ENCODE results near the gene MUC5B. TPM values are rescaled to one million over a fixed set of nuclear protein-coding genes. Genes with fewer than 3 reads are reported as not detected.
A peak's percentile ranks its signal among the peaks of the same experiment; 100 is the strongest.

Gene MUC5B
- total RNA-seq, 1 donor from 2014 or later: not detected

DNA sequence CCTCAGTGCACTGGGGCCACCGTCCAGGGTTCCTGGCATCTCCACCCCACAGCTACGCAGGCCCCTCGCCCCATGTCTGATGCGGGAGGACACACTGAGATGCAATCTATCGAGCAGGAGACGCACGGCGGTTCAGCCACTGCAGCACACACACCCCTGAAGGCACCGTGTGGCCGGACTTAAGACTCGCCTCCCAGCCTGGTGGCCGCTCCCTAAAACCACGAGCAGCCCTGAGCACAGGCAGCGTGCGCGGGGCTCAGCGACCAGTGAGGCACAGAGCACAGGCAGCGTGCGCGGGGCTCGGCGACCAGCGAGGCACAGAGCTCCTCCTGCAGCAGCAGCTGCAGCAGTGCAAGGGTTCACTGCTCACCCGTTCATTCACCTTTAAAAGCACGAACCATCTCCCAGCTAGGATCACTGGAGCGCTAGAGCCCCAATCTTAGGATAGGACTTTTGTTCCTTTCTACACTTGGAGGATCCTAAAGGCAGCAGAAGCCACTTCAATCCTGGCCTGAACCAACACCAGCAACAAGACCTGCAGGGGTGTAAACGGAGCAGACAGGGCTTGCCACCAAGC, 55.2 kb downstream of the MUC5B start:
- TF ChIP-seq, protein P1, sequence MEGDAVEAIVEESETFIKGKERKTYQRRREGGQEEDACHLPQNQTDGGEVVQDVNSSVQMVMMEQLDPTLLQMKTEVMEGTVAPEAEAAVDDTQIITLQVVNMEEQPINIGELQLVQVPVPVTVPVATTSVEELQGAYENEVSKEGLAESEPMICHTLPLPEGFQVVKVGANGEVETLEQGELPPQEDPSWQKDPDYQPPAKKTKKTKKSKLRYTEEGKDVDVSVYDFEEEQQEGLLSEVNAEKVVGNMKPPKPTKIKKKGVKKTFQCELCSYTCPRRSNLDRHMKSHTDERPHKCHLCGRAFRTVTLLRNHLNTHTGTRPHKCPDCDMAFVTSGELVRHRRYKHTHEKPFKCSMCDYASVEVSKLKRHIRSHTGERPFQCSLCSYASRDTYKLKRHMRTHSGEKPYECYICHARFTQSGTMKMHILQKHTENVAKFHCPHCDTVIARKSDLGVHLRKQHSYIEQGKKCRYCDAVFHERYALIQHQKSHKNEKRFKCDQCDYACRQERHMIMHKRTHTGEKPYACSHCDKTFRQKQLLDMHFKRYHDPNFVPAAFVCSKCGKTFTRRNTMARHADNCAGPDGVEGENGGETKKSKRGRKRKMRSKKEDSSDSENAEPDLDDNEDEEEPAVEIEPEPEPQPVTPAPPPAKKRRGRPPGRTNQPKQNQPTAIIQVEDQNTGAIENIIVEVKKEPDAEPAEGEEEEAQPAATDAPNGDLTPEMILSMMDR (IDR thresholded peaks at IDR 0.05; ENCODE audit: partially characterized antibody, unreplicated experiment): no peak
- H3K4me1 Mint-ChIP-seq (ENCODE audit: low read depth, unreplicated experiment): peaks cover 6% of the 10 kb centered on the region
- peaks cover under 1% of the 10 kb centered on the region for H3K36me3 Mint-ChIP-seq (ENCODE audit: unreplicated experiment)
- H3K27me3 Mint-ChIP-seq (ENCODE audit: unreplicated experiment): peaks cover 5% of the 10 kb centered on the region
- no peak for DNase-seq
- no peak overlapping the region for H3K27ac Mint-ChIP-seq (ENCODE audit: unreplicated experiment)
- H3K9me3 Mint-ChIP-seq (ENCODE audit: unreplicated experiment): peaks cover 5% of the 10 kb centered on the region
- no peak overlapping the region for H3K4me3 Mint-ChIP-seq (ENCODE audit: unreplicated experiment)

DNA sequence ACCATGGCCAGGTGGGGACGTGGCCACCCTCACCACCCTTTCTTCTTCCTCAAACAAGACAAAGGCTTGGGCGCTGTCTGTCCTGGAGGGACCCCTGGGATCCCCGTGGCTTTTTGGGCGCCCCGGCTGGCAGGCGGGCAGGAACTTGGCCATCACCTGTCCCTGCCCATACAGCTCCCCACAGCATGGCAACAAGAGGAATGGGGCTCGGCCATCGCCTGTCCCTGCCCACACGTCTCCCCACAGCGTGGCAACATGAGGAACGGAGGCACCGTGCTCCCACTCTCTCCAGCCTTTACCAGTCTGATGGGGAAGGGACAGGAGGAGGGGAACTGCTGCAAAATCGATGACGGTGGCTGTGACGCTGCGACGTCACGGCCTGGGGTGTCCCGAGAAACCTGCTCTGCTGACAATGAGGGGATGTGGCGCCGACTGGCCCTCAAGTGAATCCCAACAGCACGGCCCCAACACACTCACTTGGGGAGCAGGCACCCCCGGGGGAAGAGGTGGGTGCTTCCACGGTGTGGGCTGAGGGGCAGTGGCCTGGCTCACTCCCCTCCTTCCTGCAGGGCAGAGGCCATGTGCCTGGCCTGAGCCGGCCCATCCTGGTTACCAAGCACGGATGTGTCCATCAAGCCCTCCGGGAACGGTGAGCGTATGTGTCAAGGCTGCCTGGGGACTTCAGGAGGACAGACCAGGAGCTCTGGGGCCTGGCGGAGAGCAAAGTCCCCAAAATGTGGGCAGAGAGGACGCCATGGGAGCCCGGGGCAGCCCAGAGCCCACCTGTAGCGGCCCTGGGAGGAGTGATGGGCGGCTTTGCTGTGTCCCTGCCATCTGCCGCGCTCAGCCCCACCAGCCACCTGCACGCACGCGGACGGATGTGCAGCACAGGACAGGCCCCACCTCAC, 56.2 kb downstream of the MUC5B start:
- no peak for DNase-seq
- TF ChIP-seq, protein P1 (IDR thresholded peaks at IDR 0.05; ENCODE audit: partially characterized antibody, unreplicated experiment): no peak
- peaks cover 5% of the 10 kb centered on the region for H3K27me3 Mint-ChIP-seq (ENCODE audit: unreplicated experiment)
- H3K4me1 Mint-ChIP-seq (ENCODE audit: low read depth, unreplicated experiment): peaks cover 6% of the 10 kb centered on the region
- H3K27ac Mint-ChIP-seq (ENCODE audit: unreplicated experiment): peak overlapping the region; percentile 48
- H3K36me3 Mint-ChIP-seq (ENCODE audit: unreplicated experiment): no peaks in the 10 kb centered on the region
- H3K9me3 Mint-ChIP-seq (ENCODE audit: unreplicated experiment): peaks cover 5% of the 10 kb centered on the region
- no peak overlapping the region for H3K4me3 Mint-ChIP-seq (ENCODE audit: unreplicated experiment)

DNA sequence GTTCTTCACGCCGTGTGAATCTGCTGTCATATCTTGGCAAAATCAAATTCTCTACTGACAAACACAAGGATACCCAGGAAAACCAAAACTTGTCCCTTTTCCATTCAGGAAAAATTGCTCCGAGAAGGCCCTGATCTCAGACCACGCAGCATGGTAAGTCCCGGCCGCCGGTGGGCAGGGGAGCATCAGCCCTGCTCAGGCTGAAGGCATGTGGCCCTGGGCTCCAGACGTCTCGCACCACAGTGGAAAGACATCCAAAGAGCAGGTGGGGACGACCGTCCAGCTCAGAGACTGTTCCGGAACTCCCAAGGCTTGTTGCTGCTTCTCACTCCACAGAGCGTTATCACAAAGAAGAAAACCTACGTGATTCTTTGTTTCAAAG, 56.8 kb downstream of the MUC5B start:
- Mint-ChIP-seq H3K4me1 (ENCODE audit: low read depth, unreplicated experiment) (peaks cover 6% of the 10 kb centered on the region), H3K36me3 (ENCODE audit: unreplicated experiment) (no peaks in the 10 kb centered on the region), H3K27ac (ENCODE audit: unreplicated experiment) (peak overlapping the region; percentile 48), H3K9me3 (ENCODE audit: unreplicated experiment) (peaks cover 5% of the 10 kb centered on the region), H3K4me3 (ENCODE audit: unreplicated experiment) (no peak overlapping the region), H3K27me3 (ENCODE audit: unreplicated experiment) (peaks cover 5% of the 10 kb centered on the region)
- TF ChIP-seq, protein P1 (IDR thresholded peaks at IDR 0.05; ENCODE audit: partially characterized antibody, unreplicated experiment): no peak
- no peak for DNase-seq

DNA sequence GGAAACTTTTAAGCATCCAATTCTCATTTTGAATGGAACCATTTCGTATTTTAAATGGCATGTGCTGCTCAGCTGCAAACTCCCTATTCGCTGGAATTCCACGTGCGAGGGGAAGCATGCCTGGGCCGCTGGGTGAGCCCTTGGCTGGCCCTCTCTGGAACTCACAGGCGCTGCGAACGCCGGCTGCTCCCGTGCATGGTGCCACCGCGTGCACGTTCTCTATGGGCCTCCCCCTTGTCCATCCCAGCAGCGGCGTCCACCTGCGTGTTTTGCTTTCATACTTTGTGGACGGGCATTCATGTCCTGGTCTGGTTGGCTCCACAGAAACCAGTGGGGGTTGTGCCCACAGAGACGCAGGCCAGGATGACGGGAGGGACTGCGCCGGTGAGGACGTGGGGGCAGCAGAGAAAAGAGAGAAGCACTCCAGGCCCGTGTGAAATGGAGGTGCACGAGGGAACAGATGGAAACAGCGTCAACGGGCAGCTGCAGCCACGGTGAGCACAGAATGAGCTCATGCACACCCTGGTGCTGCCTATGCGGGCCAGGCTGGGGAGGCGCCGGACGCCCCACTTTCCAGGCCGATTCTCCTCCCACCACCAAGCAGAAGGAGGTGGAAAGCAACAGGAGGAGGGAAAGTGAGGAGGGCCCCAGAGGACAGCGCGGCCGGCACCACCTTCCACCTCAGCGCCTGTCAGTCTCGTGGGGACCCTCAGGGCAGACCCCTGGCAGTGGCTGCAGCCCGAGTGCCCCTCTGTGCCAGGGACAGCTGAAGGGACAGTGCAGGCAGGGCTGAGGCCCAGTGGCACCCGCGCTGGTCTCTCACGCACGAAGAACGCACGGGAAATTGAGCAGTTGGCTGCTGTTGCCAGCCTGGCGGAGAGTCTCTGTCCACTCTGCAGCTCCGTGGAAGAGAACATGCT, 57.5 kb downstream of the MUC5B start:
- DNase-seq: no peak
- no peak overlapping the region for H3K27ac Mint-ChIP-seq (ENCODE audit: unreplicated experiment)
- H3K36me3 Mint-ChIP-seq (ENCODE audit: unreplicated experiment): no peaks in the 10 kb centered on the region
- peaks cover 8% of the 10 kb centered on the region for H3K27me3 Mint-ChIP-seq (ENCODE audit: unreplicated experiment)
- peaks cover 5% of the 10 kb centered on the region for H3K9me3 Mint-ChIP-seq (ENCODE audit: unreplicated experiment)
- peaks cover 6% of the 10 kb centered on the region for H3K4me1 Mint-ChIP-seq (ENCODE audit: low read depth, unreplicated experiment)
- peak overlapping the region; percentile 18 for H3K4me3 Mint-ChIP-seq (ENCODE audit: unreplicated experiment)
- TF ChIP-seq, protein P1 (IDR thresholded peaks at IDR 0.05; ENCODE audit: partially characterized antibody, unreplicated experiment): no peak
